GM12864 (cell line): ENCODE data around the gene DPYSL5.
"Not testable (repeated sequence)": the region's sequence is repeated elsewhere in the genome, so short reads cannot be mapped to it uniquely, and the experiment has no call there.

ENCODE experiments used
- DNase-seq: peaks from one replicate; pipeline ENCODE4 v3.0.0-alpha.2; 2011; ENCODE audit warnings: low read depth
- H3K4me3 ChIP-seq: 2 replicates; pipeline ENCODE4 v1.5.1; 2011; ENCODE audit warnings: mild to moderate bottlenecking, low read depth, low read length, control low read depth
- CTCF ChIP-seq: IDR thresholded peaks from 2 replicates; pipeline ENCODE4 v1.5.1; 2011; ENCODE audit warnings: low read depth, mild to moderate bottlenecking, moderate library complexity, low read length, control low read depth, inconsistent platforms; ENCODE audit errors: missing control alignments

Gene DPYSL5

DNA sequence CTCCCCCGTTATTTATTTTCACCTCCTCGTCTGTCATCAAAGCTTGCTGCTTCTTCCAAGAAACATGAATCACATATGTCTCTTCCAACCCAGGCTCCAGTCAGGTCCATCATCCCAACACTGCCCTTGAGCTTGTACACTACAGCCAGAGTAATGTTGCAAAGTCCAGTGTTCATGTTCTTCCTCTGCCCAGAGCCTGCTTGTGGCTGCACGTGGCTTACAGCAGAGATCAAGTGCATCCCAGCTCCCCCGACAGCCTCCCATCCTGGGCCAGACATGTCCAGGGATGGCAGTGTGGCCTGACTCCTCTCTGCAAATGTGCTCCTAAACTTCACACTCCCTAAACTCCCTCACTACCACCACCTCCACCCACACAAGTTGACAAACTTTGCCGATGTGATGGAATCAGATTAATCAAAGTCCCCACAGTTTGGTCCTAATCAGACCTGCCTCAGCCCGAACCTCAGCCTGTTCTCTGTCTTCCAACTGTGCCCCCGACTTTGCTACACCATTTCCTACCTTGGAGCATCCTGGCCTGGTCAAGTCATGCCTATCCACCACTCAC lies 68.3 kb downstream of the DPYSL5 start:
- H3K4me3 ChIP-seq: no peak overlapping the region
- no peak for TF ChIP-seq CTCF
- no peak for DNase-seq

GRCh38 chr2:26917135-26917836 lies 69.4 kb downstream of the DPYSL5 start:
- no peak for DNase-seq
- H3K4me3 ChIP-seq: no peak overlapping the region
- no peak for TF ChIP-seq CTCF

- no peak overlapping the region for H3K4me3 ChIP-seq
- no peak for TF ChIP-seq CTCF
- DNase-seq: no peak
Measured at GRCh38 chr2:26921323-26921722, 73.4 kb downstream of the DPYSL5 start.

DNA sequence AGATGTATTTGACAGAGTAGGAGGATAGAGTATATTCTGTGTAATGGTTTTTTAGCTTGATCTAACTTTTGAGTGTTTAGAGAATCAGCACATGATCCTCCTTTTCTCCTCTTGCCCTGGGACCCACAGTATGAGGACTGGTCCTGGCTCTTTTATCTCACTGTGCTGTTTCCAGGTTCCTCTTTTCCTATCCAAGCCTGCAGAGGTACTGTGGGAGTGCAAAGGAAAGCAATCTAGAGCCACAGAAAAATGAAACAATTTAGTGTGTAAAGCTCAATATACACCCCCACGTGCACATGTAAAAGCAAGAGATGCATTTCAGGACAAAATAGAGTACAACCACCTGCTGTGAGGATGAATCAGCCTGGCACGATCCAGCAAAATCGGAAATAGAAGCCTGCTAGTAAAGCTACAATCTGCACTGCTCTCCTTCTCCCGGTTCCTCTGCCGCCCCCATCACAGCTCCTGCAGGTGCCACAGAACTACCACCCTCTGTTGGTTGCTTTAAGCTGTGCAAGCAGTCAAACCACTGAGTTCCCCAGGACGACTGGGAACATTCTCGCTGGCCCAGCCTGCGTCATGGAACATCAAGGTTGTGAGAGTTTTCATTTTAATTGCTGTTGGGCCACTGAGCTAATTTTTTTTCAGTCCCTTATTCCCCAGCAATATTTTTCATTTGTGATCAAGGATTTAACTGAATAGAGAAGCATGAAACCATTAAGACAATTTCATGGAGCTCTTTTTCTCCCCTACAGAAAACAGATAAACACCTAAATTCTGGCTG lies 74.7 kb downstream of the DPYSL5 start:
- no peak overlapping the region for H3K4me3 ChIP-seq
- TF ChIP-seq CTCF: peak; percentile 69
- no peak for DNase-seq

GRCh38 chr2:26923189-26923466 lies 75.2 kb downstream of the DPYSL5 start:
- not testable (repeated sequence) for DNase-seq

DNA sequence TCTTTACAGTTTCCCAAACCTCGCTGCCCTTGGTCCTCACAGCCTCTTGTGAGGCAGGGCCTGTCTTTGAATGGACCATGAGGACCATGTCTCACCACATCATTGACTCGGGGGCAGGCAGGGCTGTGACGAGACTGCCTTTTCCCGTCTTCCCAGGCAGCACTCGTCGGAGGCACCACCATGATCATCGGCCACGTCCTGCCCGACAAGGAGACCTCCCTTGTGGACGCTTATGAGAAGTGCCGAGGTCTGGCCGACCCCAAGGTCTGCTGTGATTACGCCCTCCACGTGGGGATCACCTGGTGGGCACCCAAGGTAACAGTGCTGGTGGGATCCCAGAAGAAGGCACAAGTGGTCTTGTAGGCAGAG lies 76.8 kb downstream of the DPYSL5 start:
- DNase-seq: no peak
- H3K4me3 ChIP-seq: no peak overlapping the region
- no peak for TF ChIP-seq CTCF

More at GRCh38 chr2:26923189-26923466, 75.2 kb downstream of the DPYSL5 start:
- H3K4me3 ChIP-seq: not testable (repeated sequence)

DNA sequence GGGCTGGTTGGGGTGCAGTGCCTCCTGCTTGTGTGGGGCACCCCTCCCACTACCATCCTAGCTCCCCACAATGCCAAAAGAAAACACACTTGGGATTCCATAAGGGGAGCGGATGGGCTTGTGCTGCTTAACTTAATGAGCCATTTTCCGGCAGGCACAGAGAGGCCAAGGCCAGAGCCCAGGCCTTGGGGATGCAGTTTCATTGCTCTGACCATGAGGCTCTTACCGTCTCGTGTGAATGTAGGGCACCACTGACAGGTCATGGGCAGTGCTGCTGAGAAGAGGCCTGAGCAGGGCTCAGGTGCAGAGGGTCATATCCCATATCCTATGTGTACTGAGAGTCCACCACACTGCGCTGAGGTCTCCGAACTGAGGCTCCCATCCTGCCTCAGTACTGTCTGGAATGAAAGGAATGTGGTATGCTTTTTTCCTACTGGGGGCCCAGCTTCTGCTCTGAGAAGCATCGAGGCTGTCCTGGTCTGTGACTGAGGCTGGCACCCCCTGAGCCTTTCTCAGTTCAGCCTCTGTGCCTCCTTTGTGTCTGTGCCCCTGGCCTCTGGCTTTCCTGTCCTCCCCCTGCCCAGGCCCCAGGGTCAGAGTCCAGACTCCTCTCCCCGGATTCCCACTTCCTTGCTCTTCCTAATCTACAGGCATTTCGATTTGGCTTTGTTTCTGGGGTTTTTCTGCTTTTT lies 77.3 kb downstream of the DPYSL5 start:
- H3K4me3 ChIP-seq: no peak overlapping the region
- TF ChIP-seq CTCF: no peak
- no peak for DNase-seq
